Fibroblast of lung (primary cell): Measurements from ENCODE around the gene AP4E1. TPM values are rescaled to one million over a fixed set of nuclear protein-coding genes. Genes with fewer than 3 reads are reported as not detected.

ENCODE experiments used
- DNase-seq, 2 donors: peaks; one replicate each; pipeline versions ENCODE4 v3.0.0 to v3.0.0-alpha.2; 2010; ENCODE audit warnings: low read depth in 2 of 2
- H2AFZ ChIP-seq: 2 replicates; pipeline ENCODE4 v1.5.1; 2012; ENCODE audit warnings: low read length, control low read depth, inconsistent platforms
- H3K27ac ChIP-seq: 2 replicates; pipeline ENCODE4 v1.5.1; 2011; ENCODE audit warnings: low read length, control low read depth; ENCODE audit not compliant: insufficient read depth
- H3K27me3 ChIP-seq: 2 replicates; pipeline ENCODE4 v1.5.1; 2011; ENCODE audit warnings: mild to moderate bottlenecking, low read length; ENCODE audit not compliant: control insufficient read depth, insufficient read depth
- H3K36me3 ChIP-seq: 2 replicates; pipeline ENCODE4 v1.5.1; 2011; ENCODE audit warnings: low read length; ENCODE audit not compliant: control insufficient read depth, insufficient read depth
- H3K4me1 ChIP-seq: 2 replicates; pipeline ENCODE4 v1.5.1; 2011; ENCODE audit warnings: low read length; ENCODE audit not compliant: control insufficient read depth, insufficient read depth; ENCODE audit errors: extremely low read depth
- H3K4me2 ChIP-seq: 2 replicates; pipeline ENCODE4 v1.5.1; 2011; ENCODE audit warnings: low read length, control low read depth; ENCODE audit not compliant: insufficient read depth; ENCODE audit errors: extremely low read depth
- H3K4me3 ChIP-seq, 4 experiments: fragments of 200-600 bp in 1 of 4; sonication (generic) in 1 of 4; replicated peaks in 1 of 4; 2 replicates each; pipeline ENCODE4 v1.5.1; 2011 to 2016; ENCODE audit warnings: low read length in 4 of 4, low read depth in 3 of 4, mild to moderate bottlenecking in 3 of 4, control low read depth in 2 of 4, inconsistent platforms in 1 of 4, mixed read lengths in 1 of 4; ENCODE audit not compliant: insufficient read depth in 1 of 4; ENCODE audit errors: control extremely low read depth in 1 of 4
- H3K79me2 ChIP-seq: 2 replicates; pipeline ENCODE4 v1.5.1; 2012; ENCODE audit warnings: mild to moderate bottlenecking, low read length, inconsistent platforms; ENCODE audit not compliant: control insufficient read depth, insufficient read depth
- H3K9ac ChIP-seq: 2 replicates; pipeline ENCODE4 v1.5.1; 2011; ENCODE audit warnings: mild to moderate bottlenecking, low read length, control low read depth; ENCODE audit not compliant: insufficient read depth
- H3K9me3 ChIP-seq: 2 replicates; pipeline ENCODE4 v1.5.1; 2012; ENCODE audit warnings: low read depth, low read length; ENCODE audit not compliant: control insufficient read depth, insufficient read depth
- H4K20me1 ChIP-seq: 2 replicates; pipeline ENCODE4 v1.5.1; 2011; ENCODE audit warnings: low read length; ENCODE audit not compliant: control insufficient read depth, insufficient read depth; ENCODE audit errors: extremely low read depth
- CTCF ChIP-seq, 2 donors: IDR thresholded peaks in 1 of 2; conservative IDR thresholded peaks in 1 of 2; 1 replicate in 1 of 2; 2 replicates in 1 of 2; pipeline ENCODE4 v1.5.1; 2011 to 2012; ENCODE audit warnings: low read length in 2 of 2, control low read depth in 1 of 2, inconsistent platforms in 1 of 2, low read depth in 1 of 2, mild to moderate bottlenecking in 1 of 2
- EZH2 ChIP-seq: IDR thresholded peaks from 2 replicates; pipeline ENCODE4 v1.5.1; 2012; ENCODE audit warnings: low read length, control low read depth, mild to moderate bottlenecking; ENCODE audit errors: missing control alignments
- polyA plus RNA-seq, 2 donors: library from polyadenylated mRNA; depleted of rRNA in 1 of 2; stranded (reverse) in 1 of 2; unstranded in 1 of 2; fragments of >200 nt; gene quantifications; 2 replicates each; pipeline ENCODE4 v1.2.1, GENCODE V29; 2011 to 2012; ENCODE audit warnings: missing spikeins in 1 of 2
- total RNA-seq: library from RNA; depleted of rRNA; stranded (reverse); fragments of >200 nt; gene quantifications from 2 replicates; pipeline ENCODE4 v1.2.1, GENCODE V29; 2014

The AP4E1 gene
- total and polyA plus RNA-seq, 2 donors (not counting 1 experiment from before 2014, with no cell fraction given), result 7.3 to 19.7 TPM

GRCh38 chr15:50886139-50886467 lies 22.4 kb upstream of the AP4E1 start:
- Histone ChIP-seq H2AFZ (no peak overlapping the region), H3K27ac (peak overlapping the region; percentile 65), H3K9ac (no peak overlapping the region), H3K4me2 (no peak overlapping the region), H3K36me3 (no peaks in the 10 kb centered on the region), H3K27me3 (no peaks in the 10 kb centered on the region), H4K20me1 (no peaks in the 10 kb centered on the region), H3K9me3 (no peaks in the 10 kb centered on the region), H3K4me3 (no peak overlapping the region), H3K4me1 (peaks cover 3% of the 10 kb centered on the region), H3K79me2 (no peaks in the 10 kb centered on the region)
- no peak for TF ChIP-seq CTCF (conservative IDR thresholded peaks at IDR 0.05 in 1 of 2, IDR thresholded peaks at IDR 0.05 in 1 of 2; ENCODE audit: low read depth in 1 of 2, low read length in 2 of 2)
- TF ChIP-seq EZH2, result no peak
- no peak for DNase-seq

- Histone ChIP-seq H3K79me2 (no peaks in the 10 kb centered on the region), H3K27me3 (no peaks in the 10 kb centered on the region), H3K27ac (no peak overlapping the region), H3K9me3 (no peaks in the 10 kb centered on the region), H4K20me1 (no peaks in the 10 kb centered on the region), H3K4me3 (no peak overlapping the region), H3K9ac (no peak overlapping the region), H3K4me1 (peaks cover 3% of the 10 kb centered on the region), H3K4me2 (no peak overlapping the region), H3K36me3 (no peaks in the 10 kb centered on the region), H2AFZ (no peak overlapping the region)
- TF ChIP-seq EZH2 (no peak), CTCF (conservative IDR thresholded peaks at IDR 0.05 in 1 of 2, IDR thresholded peaks at IDR 0.05 in 1 of 2; ENCODE audit: low read depth in 1 of 2, low read length in 2 of 2) (no peak)
- DNase-seq, result peak in 1 of 2 donors; percentile 13
These were observed 21.7 kb upstream of the AP4E1 start for GRCh38 chr15:50886611-50887345.

- Histone ChIP-seq H3K4me3 (no peak overlapping the region), H4K20me1 (no peaks in the 10 kb centered on the region), H3K9me3 (no peaks in the 10 kb centered on the region), H3K27me3 (no peaks in the 10 kb centered on the region), H3K4me1 (peaks cover 3% of the 10 kb centered on the region), H3K36me3 (no peaks in the 10 kb centered on the region), H2AFZ (no peak overlapping the region), H3K27ac (no peak overlapping the region), H3K79me2 (no peaks in the 10 kb centered on the region), H3K9ac (no peak overlapping the region), H3K4me2 (no peak overlapping the region)
- peak in 1 of 2 donors; percentile 25 for DNase-seq
- TF ChIP-seq EZH2 (no peak), CTCF (conservative IDR thresholded peaks at IDR 0.05 in 1 of 2, IDR thresholded peaks at IDR 0.05 in 1 of 2; ENCODE audit: low read depth in 1 of 2, low read length in 2 of 2) (no peak)
These were observed 20.4 kb upstream of the AP4E1 start for GRCh38 chr15:50888054-50888453.
